IMR-90 (cell line): ENCODE data around the gene TMEM179. TPM values are rescaled to one million over a fixed set of nuclear protein-coding genes. Genes with fewer than 3 reads are reported as not detected.

Experiments used
- ATAC-seq: fragments of 200-7000 bp; cut with Tn5 transposase; 2 replicates; pipeline ENCODE4 v1.9.1; 2020; ENCODE audit warnings: low read depth, mild to moderate bottlenecking, moderate library complexity
- BruUV-seq: library from RNA; stranded (reverse); fragments of 400-500 nt; replicated peaks from 2 replicates; lab custom pipeline; 2021; lab: Mats Ljungman, UMichigan
- CTCF ChIA-PET: fragments of 300-600 bp; formaldehyde crosslinking; extraction: SDS; loops from one replicate; lab custom pipeline; 2021; ENCODE audit warnings: antibody characterized with exemption; lab: Yijun Ruan, JAX
- POLR2A ChIA-PET: fragments of 300-600 bp; sonication (Branson Sonifier 250); formaldehyde crosslinking; loops from one replicate; lab custom pipeline; 2022; ENCODE audit warnings: antibody characterized with exemption; ENCODE audit not compliant: unreplicated experiment; lab: Charles Lee
- DNase-seq: peaks from one replicate; pipeline ENCODE4 v3.0.0; 2013
- H2AFZ ChIP-seq: replicated peaks from 2 replicates; pipeline ENCODE3; 2013; ENCODE audit warnings: low read length, mild to moderate bottlenecking; ENCODE audit not compliant: poor library complexity
- H2AK5ac ChIP-seq: 2 replicates; pipeline ENCODE4 v1.6.1; 2013; ENCODE audit warnings: low read depth, low read length, inconsistent platforms
- H2AK9ac ChIP-seq: replicated peaks from 2 replicates; pipeline ENCODE3; 2013; ENCODE audit warnings: mild to moderate bottlenecking, low read depth, low read length, moderate library complexity; ENCODE audit not compliant: poor library complexity
- H2BK120ac ChIP-seq: 2 replicates; pipeline ENCODE4 v1.6.1; 2013; ENCODE audit warnings: low read depth, low read length, inconsistent platforms
- H2BK15ac ChIP-seq: 3 replicates; pipeline ENCODE4 v1.6.1; 2013; ENCODE audit warnings: low read depth, low read length, inconsistent platforms
- H2BK20ac ChIP-seq: 2 replicates; pipeline ENCODE4 v1.6.1; 2013; ENCODE audit warnings: low read depth, mild to moderate bottlenecking, inconsistent platforms, low read length, moderate library complexity
- H2BK5ac ChIP-seq: 2 replicates; pipeline ENCODE4 v1.6.1; 2013; ENCODE audit warnings: mild to moderate bottlenecking, low read depth, low read length, inconsistent platforms; ENCODE audit not compliant: poor library complexity, severe bottlenecking
- H3K14ac ChIP-seq: replicated peaks from 2 replicates; pipeline ENCODE4 v1.6.1; 2013; ENCODE audit warnings: low read depth, low read length, inconsistent platforms
- H3K18ac ChIP-seq: 2 replicates; pipeline ENCODE4 v1.6.1; 2013; ENCODE audit warnings: low read depth, low read length, control low read depth
- H3K23ac ChIP-seq: 2 replicates; pipeline ENCODE4 v1.6.1; 2013; ENCODE audit warnings: low read depth, low read length, inconsistent platforms
- H3K27ac ChIP-seq: 2 replicates; pipeline ENCODE4 v1.5.1; 2013; ENCODE audit warnings: mild to moderate bottlenecking, control low read depth, low read length; ENCODE audit not compliant: insufficient read depth
- H3K27me3 ChIP-seq: 2 replicates; pipeline ENCODE4 v1.6.1; 2013; ENCODE audit warnings: low read length; ENCODE audit not compliant: control insufficient read depth, insufficient read depth
- H3K36me3 ChIP-seq: 2 replicates; pipeline ENCODE4 v1.6.1; 2013; ENCODE audit warnings: low read length, mixed read lengths; ENCODE audit not compliant: control insufficient read depth, insufficient read depth
- H3K4ac ChIP-seq: 2 replicates; pipeline ENCODE4 v1.6.1; 2013; ENCODE audit warnings: low read depth, low read length, inconsistent platforms
- H3K4me1 ChIP-seq: 2 replicates; pipeline ENCODE4 v1.6.1; 2013; ENCODE audit warnings: low read length, mixed read lengths; ENCODE audit not compliant: control insufficient read depth, insufficient read depth
- H3K4me2 ChIP-seq: 2 replicates; pipeline ENCODE4 v1.6.1; 2013; ENCODE audit warnings: low read depth, mild to moderate bottlenecking, control low read depth, low read length, moderate library complexity
- H3K4me3 ChIP-seq: 2 replicates; pipeline ENCODE4 v1.5.1; 2013; ENCODE audit warnings: low read depth, mild to moderate bottlenecking, control low read depth, low read length, moderate library complexity; ENCODE audit not compliant: insufficient read depth
- H3K56ac ChIP-seq: 2 replicates; pipeline ENCODE4 v1.6.1; 2013; ENCODE audit warnings: low read length, inconsistent platforms; ENCODE audit not compliant: insufficient read depth; ENCODE audit errors: extremely low read depth
- H3K79me1 ChIP-seq, 2 experiments: 2 replicates each; pipeline ENCODE4 v1.6.1; 2013; ENCODE audit warnings: low read length in 2 of 2, inconsistent platforms in 1 of 2, low read depth in 1 of 2
- H3K9ac ChIP-seq: 2 replicates; pipeline ENCODE4 v1.6.1; 2013; ENCODE audit warnings: low read depth, low read length, control low read depth
- H3K9me1 ChIP-seq: 2 replicates; pipeline ENCODE4 v1.6.1; 2013; ENCODE audit warnings: low read length, inconsistent platforms; ENCODE audit not compliant: insufficient read depth
- H3K9me3 ChIP-seq: 2 replicates; pipeline ENCODE4 v1.6.1; 2013; ENCODE audit warnings: low read length; ENCODE audit not compliant: control insufficient read depth, insufficient read depth
- H4K20me1 ChIP-seq: 2 replicates; pipeline ENCODE4 v1.6.1; 2013; ENCODE audit warnings: low read length, inconsistent platforms; ENCODE audit not compliant: insufficient read depth
- H4K5ac ChIP-seq: 2 replicates; pipeline ENCODE4 v1.6.1; 2013; ENCODE audit warnings: mild to moderate bottlenecking, low read depth, low read length, control low read depth
- H4K8ac ChIP-seq, 2 experiments: 2 replicates each; pipeline ENCODE4 v1.6.1; 2013; ENCODE audit warnings: low read depth in 2 of 2, low read length in 2 of 2, control low read depth in 1 of 2, inconsistent platforms in 1 of 2
- H4K91ac ChIP-seq: 2 replicates; pipeline ENCODE4 v1.6.1; 2013; ENCODE audit warnings: low read depth, low read length, inconsistent platforms; ENCODE audit not compliant: insufficient read depth
- BHLHE40 ChIP-seq: fragments of 150-350 bp; IDR thresholded peaks from 2 replicates; pipeline ENCODE4 v1.6.1; 2016; ENCODE audit warnings: mild to moderate bottlenecking, low read depth, low read length
- CHD1 ChIP-seq: IDR thresholded peaks from 2 replicates; pipeline ENCODE4 v1.6.1; 2012; ENCODE audit warnings: low read depth, low read length, improper control_type of control experiment
- ELK1 ChIP-seq: fragments of 150-350 bp; IDR thresholded peaks from 2 replicates; pipeline ENCODE4 v1.6.1; 2016; ENCODE audit warnings: low read depth, mild to moderate bottlenecking, low read length, moderate library complexity, borderline replicate concordance
- MXI1 ChIP-seq: IDR thresholded peaks from 2 replicates; pipeline ENCODE4 v1.6.1; 2012; ENCODE audit warnings: low read depth, mild to moderate bottlenecking, low read length, moderate library complexity, borderline replicate concordance
- RCOR1 ChIP-seq: IDR thresholded peaks from 2 replicates; pipeline ENCODE4 v1.6.1; 2012; ENCODE audit warnings: mild to moderate bottlenecking, low read length, improper control_type of control experiment; ENCODE audit not compliant: insufficient replicate concordance
- SMC3 ChIP-seq: fragments of 150-350 bp; IDR thresholded peaks from 2 replicates; pipeline ENCODE4 v1.6.1; 2016; ENCODE audit warnings: low read depth, mild to moderate bottlenecking, antibody characterized with exemption, low read length, moderate library complexity
- USF2 ChIP-seq: fragments of 150-350 bp; IDR thresholded peaks from 2 replicates; pipeline ENCODE4 v1.6.1; 2017; ENCODE audit warnings: mild to moderate bottlenecking, antibody characterized with exemption, low read length, low read depth
- WGBS, 2 experiments: methylation state at CpG; one replicate each; pipeline versions ENCODE4 v1.1.5 to v1.1.7; 2013; ENCODE audit warnings: missing lambda C conversion rate in 2 of 2; ENCODE audit not compliant: insufficient read length in 1 of 2; ENCODE audit errors: extremely low coverage in 2 of 2; 5-methylcytosine and 5-hydroxymethylcytosine counted together
- dilution Hi-C: fragments of 300-500 bp; cut with HindIII; formaldehyde crosslinking; loops from one replicate; pipeline ENCODE4 v1.14.3; 2018; ENCODE audit warnings: low sequenced_read_pairs; ENCODE audit not compliant: unreplicated experiment
- in situ Hi-C: fragments of 300-500 bp; cut with MboI; formaldehyde crosslinking; loops from 3 replicates; pipeline ENCODE4 v1.14.3; 2019; ENCODE audit warnings: low sequenced_read_pairs, inconsistent platforms, mixed read lengths
- intact Hi-C: fragments of 100-400 bp; cut with micrococcal nuclease; formaldehyde crosslinking; loops from 2 replicates; pipeline ENCODE4 v1.10.0; 2022
- polyA plus RNA-seq, 3 experiments: library from polyadenylated mRNA; depleted of rRNA; stranded (reverse); fragments of >200 nt; gene quantifications; 2 replicates each; pipeline ENCODE4 v1.2.3, GENCODE V29; 2012; ENCODE audit warnings: low replicate concordance in 1 of 3
- total RNA-seq: library from RNA; depleted of rRNA; stranded (reverse); fragments of >200 nt; gene quantifications from 2 replicates; pipeline ENCODE4 v1.2.3, GENCODE V29; 2012; rRNA removed

The TMEM179 gene
- total and polyA plus RNA-seq, 2 of the 4 experiments (the other 2 are of a cell fraction): not detected

GRCh38 chr14:104541905-104542465, 62.6 kb downstream of the TMEM179 start:
- no peak overlapping the region for H4K8ac ChIP-seq
- ChIA-PET POLR2A (no interaction called here), CTCF (no interaction called here)
- no peak overlapping the region for H3K56ac ChIP-seq
- H3K79me1 ChIP-seq: no peaks in the 10 kb centered on the region
- H3K9me3 ChIP-seq: no peaks in the 10 kb centered on the region
- H3K4ac ChIP-seq: no peak overlapping the region
- no peak overlapping the region for H3K18ac ChIP-seq
- H3K23ac ChIP-seq: no peak overlapping the region
- in situ Hi-C loops (no loop called here), intact Hi-C loops (no loop called here), dilution Hi-C loops (no loop called here)
- H3K4me1 ChIP-seq: no peaks in the 10 kb centered on the region
- H2BK120ac ChIP-seq: no peak overlapping the region
- ATAC-seq: no peak
- no peak overlapping the region for H2AK5ac ChIP-seq
- H3K9me1 ChIP-seq: no peaks in the 10 kb centered on the region
- H3K27me3 ChIP-seq: peaks cover 4% of the 10 kb centered on the region; the same call in 1 of the 2 replicates
- H4K5ac ChIP-seq: no peak overlapping the region
- no peak overlapping the region for H3K4me3 ChIP-seq
- no peak overlapping the region for H2BK15ac ChIP-seq
- H2BK5ac ChIP-seq: no peak overlapping the region
- H3K36me3 ChIP-seq: no peaks in the 10 kb centered on the region
- H2AFZ ChIP-seq: no peak overlapping the region
- H3K27ac ChIP-seq: no peak overlapping the region
- no peaks in the 10 kb centered on the region for H4K20me1 ChIP-seq
- H2BK20ac ChIP-seq: no peak overlapping the region
- 75% methylated on average over 2 of the region's 11 CpGs; no CpG with 5 or more reads in 1 of the 2 experiments for WGBS, 2 experiments
- TF ChIP-seq USF2 (no peak), BHLHE40 (no peak), CHD1 (no peak), SMC3 (no peak), MXI1 (no peak), RCOR1 (no peak), ELK1 (no peak)
- H3K14ac ChIP-seq: no peak overlapping the region
- no peak for DNase-seq
- H2AK9ac ChIP-seq: no peak overlapping the region
- H3K4me2 ChIP-seq: no peak overlapping the region
- H4K91ac ChIP-seq: no peak overlapping the region
- H3K9ac ChIP-seq: no peak overlapping the region
- BruUV-seq: no TSS peak

Other genes with a start within 250 kb of the TMEM179 start
- gene C14orf180, start 25.0 kb downstream of the TMEM179 start, total RNA-seq: not detected in 2 replicates
- not detected in 2 replicates for gene C14orf180, start 25.0 kb downstream of the TMEM179 start, polyA plus RNA-seq (2012; rRNA removed)
- gene INF2, start 84.8 kb upstream of the TMEM179 start, total RNA-seq: 16.8 and 20.0 TPM in 2 replicates
- 62.1 and 76.2 TPM in 2 replicates for gene INF2, start 84.8 kb upstream of the TMEM179 start, polyA plus RNA-seq (2012; rRNA removed)
- 1.8 and 2.5 TPM in 2 replicates for gene ADSS1, start 119.5 kb upstream of the TMEM179 start, total RNA-seq
- gene ADSS1, start 119.5 kb upstream of the TMEM179 start, polyA plus RNA-seq (2012; rRNA removed): 3.9 and 5.2 TPM in 2 replicates
- 132 and 166 TPM in 2 replicates for gene SIVA1, start 148.4 kb upstream of the TMEM179 start, total RNA-seq
- 184 and 248 TPM in 2 replicates for gene SIVA1, start 148.4 kb upstream of the TMEM179 start, polyA plus RNA-seq (2012; rRNA removed)
- 182 and 193 TPM in 2 replicates for gene AKT1, start 191.0 kb upstream of the TMEM179 start, total RNA-seq
- gene AKT1, start 191.0 kb upstream of the TMEM179 start, polyA plus RNA-seq (2012; rRNA removed): 221 and 242 TPM in 2 replicates
- 1.1 and 1.3 TPM in 2 replicates for gene ZBTB42, start 196.3 kb upstream of the TMEM179 start, total RNA-seq
- gene ZBTB42, start 196.3 kb upstream of the TMEM179 start, polyA plus RNA-seq (2012; rRNA removed): 2.3 and 3.6 TPM in 2 replicates